ENCODE data around the gene DVL1.

The DVL1 gene

GRCh38 chr1:1307923-1308755 is 41.1 kb downstream of the DVL1 start, which contains the start of the genes ACAP3 and PUSL1:
Gene ACAP3 (minus strand): TSS chr1:1307930. CDS start chr1:1307815, 115 bp downstream.
Gene PUSL1 (plus strand): TSS chr1:1308597. CDS start chr1:1308644, 47 bp downstream.
- H3K9me3 ChIP-seq (ENCODE audit: insufficient read depth, low read depth, low read length): no peaks in the 10 kb centered on the region
- no peak for TF ChIP-seq CTCF (conservative IDR thresholded peaks at IDR 0.05; ENCODE audit: low read length)
- TF ChIP-seq EZH2phosphoT487 (IDR thresholded peaks at IDR 0.05; ENCODE audit: borderline replicate concordance): no peak
- H3K9me2 ChIP-seq (replicated peaks; ENCODE audit: low read depth, low read length): no peaks in the 10 kb centered on the region
- H2AFZ ChIP-seq (ENCODE audit: low read length): peak within 1 kb of the TSS; percentile 99
- H3K9ac ChIP-seq (ENCODE audit: low read depth, low read length, poor library complexity, severe bottlenecking): peak within 1 kb of the TSS; percentile 96
- peaks cover 30% of the 10 kb centered on the region for H3K4me1 ChIP-seq (ENCODE audit: insufficient read depth, low read length, poor library complexity, severe bottlenecking)
- peak within 1 kb of the TSS; percentile 87 for H3K4me2 ChIP-seq (ENCODE audit: low read depth, low read length, poor library complexity, severe bottlenecking)
- H3K36me3 ChIP-seq (ENCODE audit: insufficient read depth, low read length): peaks cover 18% of the 10 kb centered on the region; the same call in 1 of the 2 replicates
- peaks cover 37% of the 10 kb centered on the region for H3K79me2 ChIP-seq (ENCODE audit: insufficient read depth, low read length)
- H4K20me1 ChIP-seq (ENCODE audit: insufficient read depth, low read length, poor library complexity, severe bottlenecking): peaks cover 33% of the 10 kb centered on the region
- H3K4me3 ChIP-seq (ENCODE audit: low read length, poor library complexity, severe bottlenecking): peak within 1 kb of the TSS; percentile 98
- no peaks in the 10 kb centered on the region for H3K27me3 ChIP-seq (ENCODE audit: insufficient read depth, low read length, poor library complexity, severe bottlenecking)
- no peaks in the 10 kb centered on the region; the same call in 1 of the 2 replicates for H3F3A ChIP-seq (ENCODE audit: low read depth)

- peaks cover 37% of the 10 kb centered on the region for H3K79me2 ChIP-seq (ENCODE audit: insufficient read depth, low read length)
- TF ChIP-seq CTCF (conservative IDR thresholded peaks at IDR 0.05; ENCODE audit: low read length) (no peak), EZH2phosphoT487 (IDR thresholded peaks at IDR 0.05; ENCODE audit: borderline replicate concordance) (no peak)
- H2AFZ ChIP-seq (ENCODE audit: low read length): peak overlapping the region; percentile 52; the same call in 1 of the 2 replicates
Observed at GRCh38 chr1:1307261-1307922, 41.8 kb downstream of the DVL1 start.

GRCh38 chr1:1306661-1307260 is 42.5 kb downstream of the DVL1 start:
- peak overlapping the region; percentile 83 for H3K9ac ChIP-seq (ENCODE audit: low read depth, low read length, poor library complexity, severe bottlenecking)
- H4K20me1 ChIP-seq (ENCODE audit: insufficient read depth, low read length, poor library complexity, severe bottlenecking): peaks cover 34% of the 10 kb centered on the region
- no peak overlapping the region for H2AFZ ChIP-seq (ENCODE audit: low read length)
- peaks cover 8% of the 10 kb centered on the region; the same call in 1 of the 2 replicates for H3K36me3 ChIP-seq (ENCODE audit: insufficient read depth, low read length)
- no peaks in the 10 kb centered on the region for H3K9me3 ChIP-seq (ENCODE audit: insufficient read depth, low read depth, low read length)
- peak overlapping the region; percentile 93 for H3K4me3 ChIP-seq (ENCODE audit: low read length, poor library complexity, severe bottlenecking)
- H3F3A ChIP-seq (ENCODE audit: low read depth): no peaks in the 10 kb centered on the region; the same call in 1 of the 2 replicates
- H3K4me1 ChIP-seq (ENCODE audit: insufficient read depth, low read length, poor library complexity, severe bottlenecking): peaks cover 30% of the 10 kb centered on the region
- TF ChIP-seq CTCF (conservative IDR thresholded peaks at IDR 0.05; ENCODE audit: low read length): no peak
- TF ChIP-seq EZH2phosphoT487 (IDR thresholded peaks at IDR 0.05; ENCODE audit: borderline replicate concordance): no peak
- no peaks in the 10 kb centered on the region for H3K27me3 ChIP-seq (ENCODE audit: insufficient read depth, low read length, poor library complexity, severe bottlenecking)
- H3K9me2 ChIP-seq (replicated peaks; ENCODE audit: low read depth, low read length): no peaks in the 10 kb centered on the region
- peaks cover 37% of the 10 kb centered on the region for H3K79me2 ChIP-seq (ENCODE audit: insufficient read depth, low read length)
- H3K4me2 ChIP-seq (ENCODE audit: low read depth, low read length, poor library complexity, severe bottlenecking): peak overlapping the region; percentile 85

More at GRCh38 chr1:1307261-1307922, 41.8 kb downstream of the DVL1 start:
- H3K9me3 ChIP-seq (ENCODE audit: insufficient read depth, low read depth, low read length): no peaks in the 10 kb centered on the region
- H3K4me1 ChIP-seq (ENCODE audit: insufficient read depth, low read length, poor library complexity, severe bottlenecking): peaks cover 30% of the 10 kb centered on the region
- peak overlapping the region; percentile 93 for H3K4me3 ChIP-seq (ENCODE audit: low read length, poor library complexity, severe bottlenecking)
- peaks cover 11% of the 10 kb centered on the region; the same call in 1 of the 2 replicates for H3K36me3 ChIP-seq (ENCODE audit: insufficient read depth, low read length)
- peak overlapping the region; percentile 83 for H3K9ac ChIP-seq (ENCODE audit: low read depth, low read length, poor library complexity, severe bottlenecking)
- no peaks in the 10 kb centered on the region for H3K9me2 ChIP-seq (replicated peaks; ENCODE audit: low read depth, low read length)
- H3F3A ChIP-seq (ENCODE audit: low read depth): no peaks in the 10 kb centered on the region; the same call in 1 of the 2 replicates
- peak overlapping the region; percentile 85 for H3K4me2 ChIP-seq (ENCODE audit: low read depth, low read length, poor library complexity, severe bottlenecking)
- peaks cover 33% of the 10 kb centered on the region for H4K20me1 ChIP-seq (ENCODE audit: insufficient read depth, low read length, poor library complexity, severe bottlenecking)
- no peaks in the 10 kb centered on the region for H3K27me3 ChIP-seq (ENCODE audit: insufficient read depth, low read length, poor library complexity, severe bottlenecking)
